NCI-H2081 treated with DMSO at 0.1 percent for 48 hours (cell line): ENCODE measurements around the gene SLC25A26.

Source experiments
- DNase-seq: peaks from one replicate; lab custom pipeline; 2025; lab: John Stamatoyannopoulos, UW

Gene SLC25A26

GRCh38 chr3:66227051-66227450 lies 6.2 kb downstream of the SLC25A26 start:
- no peak for DNase-seq

GRCh38 chr3:66227915-66228314 lies 7.1 kb downstream of the SLC25A26 start:
- no peak for DNase-seq

GRCh38 chr3:66228707-66229106 lies 7.9 kb downstream of the SLC25A26 start:
- DNase-seq, result no peak

DNA sequence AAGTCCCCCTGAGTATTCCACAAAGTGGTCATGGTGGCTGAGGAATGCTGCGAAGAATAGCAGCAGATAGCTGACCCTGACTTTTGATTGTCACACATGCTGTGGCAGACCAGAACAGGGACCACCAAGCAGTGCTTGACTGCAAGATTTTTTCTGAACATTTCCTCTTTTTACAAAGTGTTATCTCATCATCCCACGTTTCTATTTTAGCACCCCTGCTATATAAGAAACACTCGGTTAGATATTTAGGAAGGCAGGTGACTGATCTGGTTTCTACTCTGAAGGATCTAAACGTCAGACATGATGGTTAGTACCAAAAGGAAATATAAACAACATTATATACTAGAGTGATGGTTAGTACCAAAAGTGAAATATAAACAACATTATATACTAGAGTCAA lies 9.1 kb downstream of the SLC25A26 start:
- DNase-seq, result no peak

DNA sequence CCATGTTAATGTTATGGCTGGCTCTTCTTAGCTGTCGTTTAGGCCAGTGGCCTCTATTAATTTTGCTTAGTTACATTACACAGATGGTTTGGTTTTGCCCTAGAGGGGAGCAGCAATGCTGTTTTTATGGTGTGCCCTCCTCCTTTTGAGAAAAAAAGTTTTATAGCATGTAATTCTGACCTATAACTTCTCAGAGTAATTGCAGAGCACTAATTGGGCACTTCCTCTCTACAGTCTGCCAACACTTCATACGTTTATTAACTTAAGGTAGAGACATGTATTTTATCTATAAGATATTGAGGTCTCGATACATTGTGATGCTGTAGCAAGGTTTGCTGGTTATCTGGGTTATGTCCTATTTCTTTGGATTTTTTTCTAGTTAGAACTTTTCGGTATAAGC lies 12.2 kb downstream of the SLC25A26 start:
- DNase-seq, result no peak

DNA sequence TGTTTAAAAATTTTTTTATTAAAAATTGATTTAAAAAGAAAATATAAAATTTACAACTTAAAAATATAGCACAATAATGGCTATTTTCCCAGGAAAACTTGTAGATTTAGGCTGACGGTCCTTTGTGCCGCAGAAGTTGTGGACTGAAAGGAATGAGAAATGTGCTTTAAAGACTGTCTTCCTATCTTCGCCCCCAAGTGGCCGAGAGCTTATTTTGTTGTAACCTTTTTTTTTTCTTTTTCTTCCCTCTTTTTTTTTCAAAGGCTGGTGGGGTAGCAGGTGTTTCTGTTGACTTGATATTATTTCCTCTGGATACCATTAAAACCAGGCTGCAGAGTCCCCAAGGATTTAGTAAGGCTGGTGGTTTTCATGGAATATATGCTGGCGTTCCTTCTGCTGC lies 15.5 kb downstream of the SLC25A26 start:
- no peak for DNase-seq

DNA sequence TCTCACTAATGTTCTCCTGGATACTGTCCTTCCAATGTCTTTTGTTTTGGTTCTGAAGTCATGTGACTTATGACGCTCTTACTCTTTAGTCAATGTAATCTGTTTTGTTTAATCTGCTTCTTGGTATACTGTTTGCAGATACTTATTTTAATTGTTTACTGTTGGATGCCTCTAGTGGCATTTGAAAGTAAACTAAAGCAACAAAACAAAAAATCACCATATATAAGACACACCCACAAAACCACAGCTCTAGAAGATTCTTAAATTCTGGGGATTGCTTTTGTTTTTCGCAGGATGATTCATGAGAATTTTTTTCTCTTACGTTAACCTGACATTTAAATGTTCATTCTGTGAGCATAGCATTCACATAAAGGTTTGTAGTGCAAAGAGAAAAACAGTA lies 16.8 kb downstream of the SLC25A26 start:
- DNase-seq, result no peak

GRCh38 chr3:66239513-66240123 lies 18.8 kb downstream of the SLC25A26 start:
- no peak for DNase-seq

DNA sequence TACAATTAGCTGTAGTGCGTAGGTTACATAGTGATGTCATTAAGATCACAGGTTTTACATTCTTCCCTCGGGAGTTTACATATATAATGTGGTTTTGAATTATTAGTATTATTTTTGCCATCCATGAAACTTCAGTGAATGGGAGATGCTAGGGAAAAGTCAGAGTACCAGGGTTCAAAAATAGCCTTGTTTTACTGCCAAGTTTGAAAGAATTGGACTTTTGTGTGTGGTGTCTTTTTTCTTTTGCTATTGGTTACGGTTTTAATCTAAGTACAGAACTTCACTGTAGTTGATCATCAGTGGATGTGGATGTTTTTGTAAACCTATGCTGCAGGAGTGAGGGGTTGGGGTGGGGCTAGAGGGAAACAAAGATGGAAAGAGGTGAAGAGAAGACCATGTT lies 20.7 kb downstream of the SLC25A26 start:
- no peak for DNase-seq

GRCh38 chr3:66242788-66243464 lies 22.1 kb downstream of the SLC25A26 start:
- no peak for DNase-seq

DNA sequence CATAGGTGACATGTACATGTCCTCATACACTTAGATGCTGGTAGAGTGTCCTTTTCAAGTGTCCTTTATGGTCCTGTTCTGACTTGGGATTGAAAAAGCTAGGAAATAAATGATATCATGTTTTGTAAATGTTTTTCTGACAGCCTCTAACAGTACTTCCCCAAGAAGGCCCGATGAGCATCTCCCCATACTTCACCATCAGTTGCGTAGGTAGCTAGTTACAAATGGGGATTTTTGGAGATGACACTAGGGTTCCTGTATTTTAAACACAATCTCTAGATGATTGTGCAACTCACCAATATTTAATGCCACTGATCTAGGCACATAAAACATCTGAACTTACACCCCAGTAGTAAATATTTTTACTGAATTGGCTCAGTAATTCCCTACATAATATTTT lies 27.8 kb downstream of the SLC25A26 start:
- no peak for DNase-seq

- DNase-seq, result no peak
These were observed 33.2 kb downstream of the SLC25A26 start for GRCh38 chr3:66253790-66254620.

DNA sequence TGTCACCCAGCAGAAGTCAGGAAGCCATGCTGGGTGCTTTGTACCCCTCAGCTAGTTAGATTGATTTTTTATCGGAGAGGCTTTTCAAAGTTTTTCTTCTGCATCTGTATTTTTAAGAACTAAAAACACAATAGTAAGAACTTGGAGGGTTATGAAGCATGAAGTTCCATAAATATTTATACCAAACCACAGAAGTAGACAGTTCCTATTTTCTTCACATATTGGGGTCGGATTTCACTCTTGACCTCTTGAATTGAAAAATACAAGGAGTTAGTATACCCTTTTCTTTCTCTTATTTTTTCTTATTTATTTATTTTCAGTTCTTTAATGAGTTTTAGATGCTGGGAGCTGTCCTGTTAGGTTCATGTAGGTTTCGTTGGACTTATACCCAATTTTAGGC lies 35.1 kb downstream of the SLC25A26 start:
- no peak for DNase-seq

- DNase-seq, result no peak
These were observed 36.0 kb downstream of the SLC25A26 start for GRCh38 chr3:66256806-66257205.

DNA sequence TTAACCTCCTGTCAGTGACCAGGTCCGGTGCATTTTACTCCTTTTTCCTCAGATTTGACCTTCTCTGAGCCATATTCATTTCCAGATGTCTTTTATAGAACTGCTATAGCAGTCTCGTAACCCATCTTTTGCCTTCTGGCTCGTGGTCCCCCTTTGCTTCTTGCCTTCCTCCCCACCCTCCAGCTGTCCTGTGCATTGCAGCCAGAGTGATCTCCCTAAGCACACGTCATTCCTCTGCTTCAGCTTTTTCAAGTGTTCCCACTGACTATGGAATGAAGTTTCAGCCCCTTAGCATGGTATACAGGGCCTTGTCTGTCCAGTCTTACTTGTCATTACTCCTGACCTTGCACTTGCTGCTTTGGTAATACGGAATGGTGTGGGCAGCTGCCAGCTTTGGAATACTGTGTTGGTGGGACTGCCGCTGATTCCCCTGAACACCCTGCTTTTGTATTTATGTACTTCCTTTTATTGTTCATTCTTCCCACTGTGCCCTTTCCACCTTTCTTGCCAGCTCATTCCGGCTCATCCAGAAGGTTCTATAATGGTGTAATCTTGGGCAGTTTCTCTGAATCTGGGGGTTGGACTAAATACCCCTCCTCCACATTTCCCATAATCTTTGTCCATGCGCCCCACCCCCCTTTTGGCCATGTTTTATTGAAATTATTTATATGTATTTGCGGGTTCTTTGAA lies 38.9 kb downstream of the SLC25A26 start:
- DNase-seq, result no peak

- no peak for DNase-seq
These were observed 39.6 kb downstream of the SLC25A26 start for GRCh38 chr3:66260431-66260830.

DNA sequence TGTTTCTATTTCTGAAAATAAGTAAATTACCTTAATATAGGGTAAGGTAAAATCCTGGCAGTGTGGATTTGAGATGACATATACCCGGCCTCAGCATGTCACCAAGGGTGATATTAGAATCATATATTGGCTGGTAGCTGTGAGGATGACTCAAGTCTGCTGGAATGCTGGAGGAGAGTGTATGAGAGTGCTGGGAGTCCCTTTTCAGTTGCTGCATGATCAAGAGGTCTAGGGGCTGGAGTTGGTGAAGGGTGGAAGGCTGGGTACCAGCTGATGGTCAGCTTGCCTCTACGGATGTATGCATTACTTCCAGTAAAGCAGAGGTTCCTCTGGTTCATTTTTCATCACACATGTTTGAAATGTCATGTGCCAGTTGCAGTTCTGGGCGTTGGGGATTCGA lies 40.6 kb downstream of the SLC25A26 start:
- no peak for DNase-seq

DNA sequence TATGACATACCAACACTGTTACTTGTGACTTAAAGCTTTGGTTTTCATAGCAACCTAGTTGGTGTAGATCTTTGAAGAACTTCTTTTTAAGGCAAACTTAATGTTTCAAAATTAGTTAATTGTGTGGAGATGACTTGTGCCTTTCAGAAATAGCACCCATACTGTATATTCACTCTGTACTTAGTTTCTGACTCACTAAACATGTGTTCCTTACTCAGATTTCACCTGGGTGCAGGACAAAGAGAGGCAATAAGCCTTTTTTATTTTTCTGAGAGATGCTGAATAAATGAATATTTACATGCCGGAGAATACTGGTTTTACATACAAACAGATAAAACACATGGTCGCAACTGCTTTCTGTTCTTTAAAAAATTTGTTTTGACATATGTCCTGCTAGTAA lies 44.8 kb downstream of the SLC25A26 start:
- no peak for DNase-seq

DNA sequence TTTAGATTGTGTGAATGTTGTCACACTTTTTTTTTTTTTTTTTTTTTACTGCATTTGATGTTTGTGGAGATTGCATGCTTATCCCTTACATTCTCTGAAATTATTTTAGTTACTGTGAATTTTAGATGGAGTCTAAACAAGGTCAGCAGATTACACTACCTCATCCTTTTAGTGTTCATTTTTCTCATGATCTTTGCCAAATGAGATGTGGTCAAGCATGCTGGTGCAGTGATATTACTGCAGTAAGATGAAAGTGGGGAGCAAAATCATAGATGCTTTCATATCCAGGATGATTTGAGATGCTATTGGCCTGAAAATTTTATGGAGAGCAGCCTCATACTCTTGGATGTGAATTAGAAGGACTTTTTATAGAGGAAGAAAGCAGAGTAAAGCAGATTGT lies 45.8 kb downstream of the SLC25A26 start:
- no peak for DNase-seq

DNA sequence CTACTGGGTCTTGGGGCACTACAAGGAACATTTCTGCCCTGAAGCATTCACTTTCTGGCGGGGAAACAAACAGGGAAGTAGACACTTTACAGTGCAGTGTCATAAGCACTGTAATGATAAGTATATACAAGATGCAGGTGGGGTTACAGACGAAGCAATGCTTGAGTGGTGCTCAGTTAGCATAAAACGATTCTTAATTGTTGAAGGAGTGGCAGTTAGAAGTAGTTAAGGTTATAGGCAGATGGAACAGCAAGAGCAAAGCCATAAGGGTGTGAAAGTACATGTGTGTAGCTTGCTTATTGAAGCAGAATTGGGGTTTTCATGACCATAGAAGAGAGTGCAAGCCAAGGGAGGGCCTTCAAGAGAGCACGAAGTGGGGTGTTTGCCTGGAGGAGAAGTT lies 46.2 kb downstream of the SLC25A26 start:
- no peak for DNase-seq

DNA sequence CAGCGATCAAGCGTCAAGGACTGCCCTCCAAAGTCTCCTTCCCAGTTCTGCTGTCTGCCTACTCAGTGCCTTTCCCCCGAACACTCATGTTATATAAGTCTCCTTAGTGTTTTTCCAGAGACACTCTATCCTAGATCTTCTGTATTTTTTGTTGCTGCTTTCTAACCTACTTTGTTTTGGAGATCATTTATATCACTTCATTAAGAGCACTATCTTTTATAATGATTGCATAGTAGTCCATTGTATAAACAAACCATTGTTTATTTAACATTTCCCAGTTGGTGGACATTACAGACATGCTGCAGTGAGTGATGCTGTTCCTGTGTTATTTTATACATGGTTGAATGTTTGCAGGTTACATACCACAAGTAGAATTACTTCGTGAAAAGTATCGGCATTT lies 47.1 kb downstream of the SLC25A26 start:
- DNase-seq, result no peak

DNA sequence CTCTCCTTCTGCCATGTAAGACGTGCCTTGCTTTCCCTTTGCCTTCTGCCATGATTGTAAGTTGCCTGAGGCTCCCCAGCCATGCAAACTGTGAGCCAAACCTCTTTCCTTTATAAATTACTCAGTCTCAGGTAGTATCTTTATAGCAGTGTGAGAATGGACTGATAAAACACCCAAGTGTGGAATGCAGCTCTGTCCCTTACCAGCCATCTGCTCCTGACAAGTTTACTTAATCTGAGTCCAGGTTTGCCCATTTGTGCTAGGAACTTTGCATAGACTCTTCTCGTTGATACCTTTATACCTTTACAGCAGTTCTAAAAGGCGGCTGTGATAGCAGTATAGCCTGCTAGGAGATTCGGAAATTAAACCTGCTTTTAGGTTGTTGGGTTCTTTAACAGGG lies 48.1 kb downstream of the SLC25A26 start:
- no peak for DNase-seq

DNA sequence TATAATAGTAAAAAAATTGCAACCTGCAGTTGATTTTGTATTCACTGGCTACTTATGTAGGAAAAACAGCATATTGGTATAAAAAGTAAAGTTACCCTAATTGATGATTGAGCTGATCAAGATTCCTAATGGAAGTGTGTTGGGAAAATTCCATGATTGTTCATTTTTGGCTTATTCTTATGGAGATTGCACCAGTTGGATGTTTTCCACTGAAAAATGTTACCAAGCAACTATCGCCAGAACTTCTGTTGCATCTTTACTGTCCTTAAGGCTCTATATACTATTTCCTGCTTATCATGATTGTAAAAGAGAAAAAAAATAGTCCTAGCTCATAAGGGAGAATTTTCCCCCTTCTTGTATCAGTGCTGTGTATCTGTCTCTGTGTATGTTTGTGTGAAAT lies 48.6 kb downstream of the SLC25A26 start:
- DNase-seq, result no peak
